Measurements from ENCODE around the gene PDZK1. TPM values are rescaled to one million over a fixed set of nuclear protein-coding genes. Genes with fewer than 3 reads are reported as not detected.

Gene PDZK1
- total RNA-seq, 1 experiment from 2014 or later: 98.9 TPM

GRCh38 chr1:145695821-145696629 is 11.1 kb downstream of the PDZK1 start:
- no peak overlapping the region for H3K4me3 ChIP-seq (ENCODE audit: low read depth, low read length)
- intact Hi-C loops (cut with micrococcal nuclease; ENCODE audit: unreplicated experiment): no loop called here
- no peak overlapping the region for H3K4me3 Mint-ChIP-seq (ENCODE audit: unreplicated experiment)
- peaks cover 20% of the 10 kb centered on the region for H3K4me1 Mint-ChIP-seq (ENCODE audit: low read depth, unreplicated experiment)
- POLR2A ChIA-PET: interaction anchor here (0.9 kb wide), 1 partner anchor 11 kb away, joined by 3 read pairs; the partner anchor contains the start of gene PDZK1
- H3K27ac Mint-ChIP-seq (ENCODE audit: unreplicated experiment): no peak overlapping the region
- no TSS peak for BruUV-seq (replicated peaks)
- no peak for DNase-seq
- H3K9me3 ChIP-seq: no peaks in the 10 kb centered on the region
- H3K9me3 Mint-ChIP-seq (ENCODE audit: unreplicated experiment): no peaks in the 10 kb centered on the region
- H3K27me3 ChIP-seq (replicated peaks; ENCODE audit: control insufficient read depth, insufficient read depth, low read length): no peaks in the 10 kb centered on the region
- peaks cover under 1% of the 10 kb centered on the region; the same call in 1 of the 2 replicates for H3K4me1 ChIP-seq
- H3K27me3 Mint-ChIP-seq (ENCODE audit: insufficient read depth, unreplicated experiment): no peaks in the 10 kb centered on the region
- no peak for TF ChIP-seq CTCF (IDR thresholded peaks at IDR 0.05; ENCODE audit: insufficient read depth in 1 of 2, low read depth in 1 of 2, low read length in 1 of 2, severe bottlenecking in 1 of 2, unreplicated experiment in 1 of 2)
- peaks cover 3% of the 10 kb centered on the region for H3K36me3 ChIP-seq (ENCODE audit: control insufficient read depth, insufficient read depth, low read length)
- H3K36me3 Mint-ChIP-seq (ENCODE audit: insufficient read depth, unreplicated experiment): peaks cover 62% of the 10 kb centered on the region
- CTCF ChIA-PET: interaction anchor here (1.0 kb wide), 1 partner anchor 26 kb away, joined by 3 read pairs; no protein-coding TSS in a partner anchor

- Mint-ChIP-seq H3K9me3 (ENCODE audit: unreplicated experiment) (no peaks in the 10 kb centered on the region), H3K4me1 (ENCODE audit: low read depth, unreplicated experiment) (peaks cover 11% of the 10 kb centered on the region), H3K36me3 (ENCODE audit: insufficient read depth, unreplicated experiment) (peaks cover 85% of the 10 kb centered on the region), H3K27me3 (ENCODE audit: insufficient read depth, unreplicated experiment) (no peaks in the 10 kb centered on the region), H3K4me3 (ENCODE audit: unreplicated experiment) (no peak overlapping the region), H3K27ac (ENCODE audit: unreplicated experiment) (peak overlapping the region; percentile 39)
- no peaks in the 10 kb centered on the region for H3K27me3 ChIP-seq (replicated peaks; ENCODE audit: control insufficient read depth, insufficient read depth, low read length)
- peaks cover 3% of the 10 kb centered on the region for H3K36me3 ChIP-seq (ENCODE audit: control insufficient read depth, insufficient read depth, low read length)
- ChIA-PET POLR2A (interaction anchor here (0.5 to 0.6 kb wide), 2 partner anchors 35 to 228 kb away, joined by 3 to 4 read pairs; no protein-coding TSS in a partner anchor), CTCF (no interaction called here)
- H3K4me3 ChIP-seq (ENCODE audit: low read depth, low read length): no peak overlapping the region
- H3K9me3 ChIP-seq: no peaks in the 10 kb centered on the region
- no peak for TF ChIP-seq CTCF (IDR thresholded peaks at IDR 0.05; ENCODE audit: insufficient read depth in 1 of 2, low read depth in 1 of 2, low read length in 1 of 2, severe bottlenecking in 1 of 2, unreplicated experiment in 1 of 2)
- no TSS peak for BruUV-seq (replicated peaks)
- no peak for DNase-seq
- intact Hi-C loops (cut with micrococcal nuclease; ENCODE audit: unreplicated experiment): no loop called here
- peaks cover 4% of the 10 kb centered on the region; the same call in 1 of the 2 replicates for H3K4me1 ChIP-seq
Observed at GRCh38 chr1:145692785-145693443, 14.3 kb downstream of the PDZK1 start.
